Ishikawa (cell line): ENCODE data around the gene CCDC107.

Experiments
- EP300 ChIP-seq: IDR thresholded peaks from 2 replicates; pipeline ENCODE4 v1.6.1; 2012; ENCODE audit warnings: borderline replicate concordance
- MAX ChIP-seq: IDR thresholded peaks from 2 replicates; pipeline ENCODE4 v1.6.1; 2012
- USF1 ChIP-seq: IDR thresholded peaks from 2 replicates; pipeline ENCODE4 v1.6.1; 2012

GRCh38 chr9:35618854-35619799 is 39.0 kb upstream of the CCDC107 start:
- TF ChIP-seq USF1 = no peak
- no peak for TF ChIP-seq EP300
- TF ChIP-seq MAX = no peak
